HG03108 (cell line): ENCODE results near the gene HRH2.
"Not testable (repeated sequence)": the region's sequence is repeated elsewhere in the genome, so short reads cannot be mapped to it uniquely, and the experiment has no call there.

ENCODE experiments used
- ATAC-seq: cut with Tn5 transposase; IDR thresholded peaks from one replicate; pipeline ENCODE4 v1.9.1; 2021; ENCODE audit warnings: moderate library complexity; ENCODE audit not compliant: unreplicated experiment

The HRH2 gene

DNA sequence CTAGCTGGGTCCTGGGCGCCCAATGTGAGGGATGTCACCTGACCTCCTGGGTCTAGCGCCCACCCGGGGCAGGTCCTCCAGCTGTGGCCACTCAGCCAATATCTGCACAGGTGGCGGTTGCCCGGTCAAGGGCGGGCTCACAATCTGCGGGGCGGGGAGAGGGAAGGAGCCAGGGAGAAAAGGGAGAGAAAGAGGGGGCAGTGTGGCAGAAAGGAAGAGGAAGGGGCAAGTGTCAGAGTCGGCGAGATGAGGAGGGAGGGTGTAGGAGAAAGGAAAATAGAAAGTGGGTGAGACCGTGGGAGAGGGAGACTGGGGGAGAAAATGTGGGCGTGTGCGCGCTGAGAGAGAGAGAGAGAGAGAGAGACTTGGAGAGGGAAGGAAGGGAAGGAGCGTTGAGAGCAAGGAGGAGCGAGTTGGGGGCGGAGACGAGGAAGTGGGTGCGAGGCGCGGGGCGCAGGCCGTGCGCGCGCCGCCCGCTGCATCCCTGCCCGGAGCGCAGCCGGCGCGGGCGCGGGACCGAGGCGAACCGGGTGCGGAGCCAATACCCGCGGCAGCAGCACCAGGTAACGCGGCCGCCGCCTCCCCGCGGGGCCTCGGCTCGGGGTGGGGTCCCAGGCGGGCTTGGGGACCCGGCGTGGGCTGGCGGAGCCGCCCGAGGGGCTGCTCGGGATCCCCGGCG lies at the start of gene HRH2:
Gene HRH2, plus strand, starts transcription at position 479 of the 679 bp plus-strand sequence. CDS start 25,163 bp downstream, outside the sequence.
- no peak for ATAC-seq

DNA sequence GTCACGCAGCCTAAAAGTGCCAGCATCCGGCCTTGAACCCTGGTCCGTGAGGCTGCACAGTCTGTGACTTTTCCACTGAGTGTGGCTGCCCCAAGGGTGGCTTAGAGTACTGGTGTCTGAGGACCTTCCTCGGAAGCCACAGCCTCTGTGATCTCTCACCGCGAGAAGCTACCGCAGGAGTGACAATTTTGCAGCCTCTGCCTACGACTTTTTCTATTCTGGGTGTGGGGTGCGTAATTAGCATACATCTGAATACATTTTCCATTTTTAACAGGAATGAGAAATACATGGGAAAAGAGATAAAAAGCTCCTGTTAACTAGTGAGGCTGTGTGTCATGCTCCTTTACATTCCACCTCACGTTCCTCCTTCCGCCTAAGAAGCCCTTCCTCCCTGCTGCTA lies 48.3 kb upstream of the HRH2 start:
- no peak for ATAC-seq

- no peak for ATAC-seq
Observed at GRCh38 chr5:175610381-175610780, 47.5 kb upstream of the HRH2 start.

- ATAC-seq, result no peak
Observed at GRCh38 chr5:175610898-175611297, 47.0 kb upstream of the HRH2 start.

DNA sequence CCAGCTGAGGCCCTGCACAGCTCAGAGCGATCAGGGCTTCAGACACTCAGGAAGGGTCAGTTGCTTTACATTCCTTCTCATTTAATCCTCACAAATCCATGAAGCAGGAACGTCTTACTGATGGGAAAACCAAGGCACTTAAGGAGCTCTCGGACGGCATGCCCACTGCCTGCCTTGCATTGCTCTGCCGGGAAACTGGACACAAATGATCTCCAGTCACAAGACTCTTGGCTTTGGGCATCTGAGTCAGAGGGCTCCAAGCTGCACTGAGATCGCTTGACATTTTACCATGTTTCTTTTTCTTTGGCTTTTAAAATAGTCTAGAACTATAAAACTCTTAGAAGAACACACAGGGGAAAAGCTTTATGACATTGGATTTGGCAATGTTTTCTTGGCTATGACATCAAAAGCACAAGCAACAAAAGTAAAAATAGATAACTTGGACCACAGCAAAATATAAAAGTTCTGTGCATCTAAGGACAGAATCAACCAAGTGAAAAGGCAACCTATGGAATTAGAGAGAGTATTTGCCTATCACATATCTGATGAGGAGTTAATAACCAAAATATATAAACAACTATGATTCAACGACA lies 43.6 kb upstream of the HRH2 start:
- no peak for ATAC-seq

- no peak for ATAC-seq
Observed at GRCh38 chr5:175614861-175615260, 43.0 kb upstream of the HRH2 start.

DNA sequence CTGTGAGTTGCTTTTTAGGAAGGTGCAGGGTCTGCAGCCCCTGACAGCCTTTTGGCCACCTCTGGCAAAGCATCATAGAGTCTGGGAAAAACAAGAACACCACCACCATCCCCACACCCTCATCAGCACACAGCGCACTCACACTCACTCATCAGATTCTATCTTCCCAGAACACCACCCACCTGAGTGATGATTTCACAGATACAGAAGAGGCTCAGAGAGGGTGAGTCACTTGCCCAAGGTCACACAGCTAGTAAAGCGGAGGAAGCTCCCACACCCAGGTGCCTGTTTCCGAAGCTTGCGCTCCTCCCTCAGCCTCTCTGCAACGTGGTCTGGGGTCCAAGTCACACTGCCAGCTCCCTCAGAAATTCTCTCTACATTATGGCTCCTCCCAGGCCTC lies 41.8 kb upstream of the HRH2 start:
- ATAC-seq, result no peak

GRCh38 chr5:175616527-175616926 lies 41.3 kb upstream of the HRH2 start:
- ATAC-seq, result not testable (repeated sequence)

GRCh38 chr5:175617447-175617846 lies 40.4 kb upstream of the HRH2 start:
- no peak for ATAC-seq

DNA sequence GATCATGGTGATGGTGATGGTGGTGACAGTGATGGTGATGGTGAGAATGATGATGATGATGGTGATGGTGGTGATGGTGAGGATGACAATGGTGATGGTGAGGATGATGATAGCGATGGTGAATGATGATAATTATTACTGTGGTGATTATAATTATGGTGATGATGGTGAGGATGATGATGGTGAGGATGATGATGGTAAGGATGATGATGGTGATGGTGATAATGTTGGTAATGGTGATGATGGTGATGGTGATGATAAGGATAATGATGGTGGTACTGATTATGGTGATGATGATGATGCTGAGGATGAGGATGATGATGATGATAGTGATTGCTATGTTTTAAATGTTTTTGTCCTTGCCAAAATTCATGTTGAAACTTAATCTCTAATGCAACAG lies 37.3 kb upstream of the HRH2 start:
- ATAC-seq, result no peak

DNA sequence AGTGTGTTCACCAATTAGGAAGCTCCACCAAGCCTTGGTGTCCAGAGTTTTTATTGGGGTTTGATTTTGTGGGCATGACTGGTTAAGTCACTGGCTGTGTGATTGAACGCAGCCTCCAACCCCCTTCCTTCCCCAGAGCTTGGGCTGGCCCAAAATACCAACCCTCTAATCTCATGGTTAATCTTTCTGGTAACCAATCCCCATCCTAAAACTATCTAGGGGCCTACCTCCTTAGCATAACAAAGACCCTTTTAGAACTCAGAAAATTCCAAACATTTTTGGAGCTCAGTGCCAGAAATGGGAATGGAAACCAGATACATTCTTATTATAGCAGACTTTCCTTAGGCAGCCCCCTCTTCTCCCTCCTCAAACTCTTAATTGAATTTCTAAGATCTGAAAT lies 35.9 kb upstream of the HRH2 start:
- ATAC-seq, result no peak

DNA sequence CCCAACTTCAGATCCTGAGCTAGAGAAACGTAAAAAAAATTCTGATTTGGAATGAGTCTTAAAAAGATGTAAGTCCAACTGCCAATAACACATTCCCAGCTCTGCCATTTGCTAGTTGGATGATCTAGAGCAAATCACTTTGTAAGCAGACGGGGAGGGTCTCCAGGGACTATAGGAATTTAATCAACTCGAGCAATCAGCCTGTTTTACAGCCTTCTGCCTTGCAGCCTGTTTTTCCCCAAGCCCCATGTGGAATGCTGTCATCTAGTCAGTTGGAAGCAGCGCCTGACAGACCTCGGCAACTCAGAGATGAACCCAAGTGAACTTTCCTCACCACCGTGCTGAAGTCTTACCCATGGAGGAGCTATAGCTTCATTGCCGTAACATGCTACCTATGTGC lies 34.8 kb upstream of the HRH2 start:
- no peak for ATAC-seq

- ATAC-seq, result no peak
Observed at GRCh38 chr5:175624316-175624715, 33.6 kb upstream of the HRH2 start.

GRCh38 chr5:175627005-175627404 lies 30.9 kb upstream of the HRH2 start:
- ATAC-seq, result no peak

GRCh38 chr5:175627739-175628138 lies 30.1 kb upstream of the HRH2 start:
- no peak for ATAC-seq

- ATAC-seq, result no peak
Observed at GRCh38 chr5:175628668-175629067, 29.2 kb upstream of the HRH2 start.

- no peak for ATAC-seq
Observed at GRCh38 chr5:175629261-175629660, 28.6 kb upstream of the HRH2 start.

- ATAC-seq, result no peak
Observed at GRCh38 chr5:175629793-175630192, 28.1 kb upstream of the HRH2 start.

- ATAC-seq, result no peak
Observed at GRCh38 chr5:175635854-175636584, 21.9 kb upstream of the HRH2 start.

GRCh38 chr5:175638305-175638704 lies 19.6 kb upstream of the HRH2 start:
- no peak for ATAC-seq

DNA sequence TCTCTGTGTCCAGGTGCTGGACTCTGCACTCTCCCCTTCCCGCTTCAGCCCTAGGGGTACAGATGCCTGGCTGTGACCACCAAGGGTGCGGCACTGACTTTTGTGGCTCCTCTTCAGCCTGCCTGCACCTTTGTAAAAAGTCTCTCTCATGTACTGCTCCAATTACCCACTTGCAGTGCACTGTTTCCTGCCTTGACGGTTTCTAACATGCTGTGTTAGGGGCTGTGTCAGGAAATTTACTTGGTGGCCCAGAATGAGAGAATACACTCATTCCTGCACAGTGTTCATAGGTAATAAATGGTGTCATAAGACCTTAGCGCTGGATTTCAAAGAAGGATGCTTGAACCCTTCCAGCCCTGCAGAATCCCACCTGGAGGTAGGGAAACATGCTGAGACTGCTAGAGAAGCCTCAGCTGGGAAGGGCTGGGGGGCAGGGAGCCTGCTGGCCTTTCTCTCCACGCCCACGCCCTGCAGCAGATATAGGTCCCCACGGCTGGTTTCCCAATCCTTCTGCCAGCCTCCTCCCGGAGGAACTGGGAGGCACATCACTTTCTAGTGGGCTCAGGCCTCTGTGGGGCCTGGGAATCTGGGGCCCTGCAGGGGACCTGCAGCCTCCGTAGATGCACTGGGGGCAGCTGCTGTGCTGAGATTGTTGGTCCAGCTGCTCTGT lies 17.6 kb upstream of the HRH2 start:
- ATAC-seq, result no peak

- ATAC-seq, result no peak
Observed at GRCh38 chr5:175642998-175643397, 14.9 kb upstream of the HRH2 start.
